HuH-7.5 (cell line): ENCODE results near the gene REEP1.
"Not testable (repeated sequence)": the region's sequence is repeated elsewhere in the genome, so short reads cannot be mapped to it uniquely, and the experiment has no call there.

ENCODE experiments used
- DNase-seq: peaks from one replicate; pipeline ENCODE4 v3.0.0; 2011; ENCODE audit warnings: low spot score

Gene REEP1

GRCh38 chr2:86283411-86284030, 53.9 kb downstream of the REEP1 start:
- DNase-seq, result no peak

- DNase-seq, result no peak
These were observed 56.2 kb downstream of the REEP1 start for GRCh38 chr2:86281066-86281700.

DNA sequence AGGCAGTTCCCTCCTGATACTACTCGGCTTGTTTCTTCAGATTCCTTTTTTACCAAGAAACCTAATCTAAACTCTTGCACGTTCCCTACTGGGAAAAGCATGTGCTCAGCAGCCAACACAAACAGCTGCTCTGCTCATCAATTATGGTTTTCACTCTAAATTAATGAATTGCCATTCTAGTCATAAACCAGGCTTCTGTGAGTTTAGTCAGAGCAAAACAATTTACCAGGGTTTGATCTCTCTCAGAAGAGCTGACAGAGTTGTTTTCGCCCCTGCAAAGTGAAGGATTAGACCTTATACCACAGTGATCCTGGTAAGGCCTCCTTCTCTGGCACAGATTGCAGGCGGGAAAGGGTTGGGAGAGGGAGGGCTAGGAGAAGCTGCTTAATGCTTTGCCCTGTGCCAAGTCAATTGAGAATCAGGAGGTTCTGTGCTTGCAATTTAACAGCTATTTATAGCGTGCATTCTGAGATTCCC, 57.2 kb downstream of the REEP1 start:
- no peak for DNase-seq

- no peak for DNase-seq
These were observed 61.5 kb downstream of the REEP1 start for GRCh38 chr2:86275962-86276361.

- no peak for DNase-seq
These were observed 62.0 kb downstream of the REEP1 start for GRCh38 chr2:86275384-86275799.

DNA sequence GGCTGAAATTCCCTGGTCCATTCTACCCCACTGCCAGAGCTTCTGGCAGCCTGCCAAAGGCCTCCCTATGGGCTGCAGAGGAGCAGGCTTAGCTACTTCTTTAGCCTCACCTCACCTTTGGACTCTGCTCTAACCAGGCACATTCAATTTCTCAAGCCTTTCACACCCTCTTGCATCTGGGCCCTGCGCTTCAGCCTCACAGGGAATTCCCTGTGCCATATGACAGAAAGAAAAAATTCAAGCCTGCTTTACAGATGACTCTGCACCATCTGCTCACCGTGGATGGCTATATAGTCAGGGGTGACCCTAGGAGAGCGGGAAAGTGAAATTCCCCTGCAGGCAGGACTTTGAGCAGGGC, 62.5 kb downstream of the REEP1 start:
- peak; percentile 52 for DNase-seq

- DNase-seq, result no peak
These were observed 63.0 kb downstream of the REEP1 start for GRCh38 chr2:86274265-86274917.

DNA sequence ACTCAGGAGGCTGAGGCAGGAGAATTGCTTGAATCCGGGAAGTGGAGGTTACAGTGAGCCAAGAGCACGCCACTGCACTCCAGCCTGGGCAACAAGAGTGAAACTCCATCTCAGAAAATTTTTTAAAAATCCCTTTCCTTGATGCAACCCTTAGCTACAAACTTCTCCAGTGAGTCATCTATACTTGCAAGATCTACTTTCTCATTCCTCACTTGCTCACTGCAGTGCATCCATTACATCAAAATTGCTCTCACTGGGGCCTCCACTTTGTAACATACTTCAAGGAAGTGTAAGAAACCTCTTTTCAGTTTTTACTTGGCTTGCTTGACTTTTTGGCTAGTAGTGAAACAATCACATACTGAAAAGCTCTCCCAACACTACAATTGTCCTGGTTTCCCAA, 65.3 kb downstream of the REEP1 start:
- DNase-seq, result no peak

- DNase-seq, result no peak
These were observed 66.2 kb downstream of the REEP1 start for GRCh38 chr2:86271248-86271647.

DNA sequence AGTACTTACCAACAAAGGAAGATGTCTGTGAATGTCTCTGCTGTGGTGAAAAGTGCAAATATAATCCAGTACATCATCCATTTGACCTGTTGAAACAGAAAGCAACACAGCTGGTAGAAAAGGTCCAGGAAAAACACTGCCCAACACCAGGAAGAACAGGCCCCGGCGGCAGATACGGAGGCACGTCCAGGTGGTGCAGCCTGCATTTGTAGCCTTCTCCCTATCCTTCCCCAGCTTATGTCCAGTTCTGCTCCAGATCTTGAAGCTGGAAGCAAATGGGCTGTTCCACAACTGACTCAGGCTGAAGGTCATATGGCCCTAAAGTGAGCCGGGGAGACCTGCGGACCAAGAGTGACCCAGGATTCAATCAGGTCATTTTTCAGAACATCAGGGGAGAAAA, 73.5 kb downstream of the REEP1 start:
- DNase-seq, result no peak

- DNase-seq, result no peak
These were observed 76.4 kb downstream of the REEP1 start for GRCh38 chr2:86260978-86261377.

DNA sequence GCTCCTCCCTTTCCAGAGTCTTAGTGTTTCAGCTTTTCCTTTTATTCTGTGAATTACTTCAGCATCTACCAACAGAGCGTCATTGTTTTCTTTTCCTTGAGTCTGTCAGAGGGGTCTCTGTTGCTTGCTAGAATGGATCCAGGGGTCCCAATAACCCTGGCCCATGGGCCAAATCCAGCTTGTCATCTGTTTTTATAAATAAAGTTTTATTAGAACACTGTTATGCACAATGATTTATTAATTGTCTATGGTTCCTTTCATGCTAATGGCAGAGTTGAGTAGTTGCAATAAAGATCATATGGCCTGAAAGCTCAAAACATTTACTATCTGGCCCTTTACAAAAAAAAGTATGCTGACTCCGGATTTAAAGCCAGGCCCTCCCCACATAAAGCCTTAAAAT, 79.3 kb downstream of the REEP1 start:
- DNase-seq, result no peak

DNA sequence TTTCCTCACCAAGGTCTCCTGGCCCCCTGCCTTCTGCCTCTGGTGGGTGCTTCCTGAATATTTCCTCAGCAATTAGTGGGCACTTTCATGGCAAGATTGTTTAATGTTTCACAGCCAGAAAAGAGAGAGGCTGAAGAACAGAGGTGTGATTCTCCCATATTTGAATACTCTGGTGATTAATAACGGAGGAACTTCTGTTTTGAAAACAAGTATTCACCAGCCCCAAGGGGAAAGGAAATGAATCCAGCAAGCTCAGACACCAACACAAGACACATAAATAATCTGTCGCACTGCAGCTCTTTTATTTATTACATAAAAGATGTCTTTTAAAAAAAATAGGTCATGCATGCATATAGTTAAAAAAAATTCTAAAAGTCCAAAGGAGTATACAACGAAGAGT, 80.4 kb downstream of the REEP1 start:
- no peak for DNase-seq

DNA sequence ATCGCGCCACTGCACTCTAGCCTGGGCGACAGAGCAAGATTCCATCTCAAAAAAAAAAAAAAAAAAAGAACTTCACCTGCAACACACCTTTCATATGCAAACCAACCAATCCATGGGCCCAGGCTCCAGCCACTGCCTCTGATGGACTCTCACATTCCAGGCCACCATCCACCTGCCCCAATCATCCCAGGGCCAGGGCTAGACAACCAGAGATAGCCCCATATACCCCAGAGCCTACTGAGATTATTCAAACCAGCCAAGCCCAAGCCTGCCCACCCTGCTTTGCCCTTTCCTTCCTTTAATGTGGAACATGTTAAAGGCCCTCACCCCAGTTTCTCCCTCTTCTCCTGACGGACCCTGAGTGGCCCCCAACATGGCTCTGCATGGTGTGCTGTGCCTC, 81.1 kb downstream of the REEP1 start:
- no peak for DNase-seq

- no peak for DNase-seq
These were observed 82.6 kb downstream of the REEP1 start for GRCh38 chr2:86254576-86255538.

DNA sequence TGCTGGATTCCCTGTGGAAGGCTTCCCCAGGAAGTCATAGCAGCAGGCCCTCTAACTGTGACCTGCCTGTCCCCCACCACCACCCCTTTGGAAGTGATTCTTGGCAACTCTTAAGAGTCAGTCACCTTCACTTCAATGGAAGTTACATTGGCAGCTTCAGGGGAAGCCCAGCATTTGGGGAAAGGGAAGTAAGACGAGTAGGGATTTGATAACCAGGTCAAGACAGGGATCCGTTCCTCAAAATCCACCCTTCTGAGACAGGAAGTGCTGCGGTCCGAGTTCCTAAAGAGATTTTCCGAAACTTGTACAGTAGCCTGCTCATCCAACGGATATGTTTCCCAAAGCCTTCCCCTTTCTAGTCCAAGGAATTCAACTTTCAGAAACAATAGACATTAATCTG, 84.0 kb downstream of the REEP1 start:
- no peak for DNase-seq

- DNase-seq, result no peak
These were observed 85.6 kb downstream of the REEP1 start for GRCh38 chr2:86251840-86252266.

GRCh38 chr2:86249579-86250391, 87.6 kb downstream of the REEP1 start:
- no peak for DNase-seq

- DNase-seq, result no peak
These were observed 88.2 kb downstream of the REEP1 start for GRCh38 chr2:86249176-86249575.

- not testable (repeated sequence) for DNase-seq
These were observed 92.2 kb downstream of the REEP1 start for GRCh38 chr2:86245222-86245621.

DNA sequence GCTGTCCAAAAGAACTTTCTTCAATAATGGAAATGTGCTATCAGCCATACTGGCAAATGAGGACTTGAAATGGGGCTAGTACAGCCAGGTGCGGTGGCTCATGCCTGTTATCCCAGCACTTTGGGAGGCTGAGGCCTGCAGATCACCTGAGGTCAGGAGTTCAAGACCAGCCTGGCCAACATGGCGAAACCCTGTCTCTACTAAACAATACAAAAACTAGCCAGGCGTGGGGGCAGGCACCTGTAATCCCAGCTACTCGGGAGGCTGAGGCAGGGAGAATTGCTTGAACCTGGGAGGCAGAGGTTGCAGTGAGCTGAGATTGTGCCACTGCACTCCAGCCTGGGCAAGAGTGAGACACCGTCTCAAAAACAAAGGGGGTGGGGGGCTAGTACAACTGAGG, 92.6 kb downstream of the REEP1 start:
- not testable (repeated sequence) for DNase-seq
